Measurements from ENCODE around the gene NTN3.

Gene NTN3

DNA sequence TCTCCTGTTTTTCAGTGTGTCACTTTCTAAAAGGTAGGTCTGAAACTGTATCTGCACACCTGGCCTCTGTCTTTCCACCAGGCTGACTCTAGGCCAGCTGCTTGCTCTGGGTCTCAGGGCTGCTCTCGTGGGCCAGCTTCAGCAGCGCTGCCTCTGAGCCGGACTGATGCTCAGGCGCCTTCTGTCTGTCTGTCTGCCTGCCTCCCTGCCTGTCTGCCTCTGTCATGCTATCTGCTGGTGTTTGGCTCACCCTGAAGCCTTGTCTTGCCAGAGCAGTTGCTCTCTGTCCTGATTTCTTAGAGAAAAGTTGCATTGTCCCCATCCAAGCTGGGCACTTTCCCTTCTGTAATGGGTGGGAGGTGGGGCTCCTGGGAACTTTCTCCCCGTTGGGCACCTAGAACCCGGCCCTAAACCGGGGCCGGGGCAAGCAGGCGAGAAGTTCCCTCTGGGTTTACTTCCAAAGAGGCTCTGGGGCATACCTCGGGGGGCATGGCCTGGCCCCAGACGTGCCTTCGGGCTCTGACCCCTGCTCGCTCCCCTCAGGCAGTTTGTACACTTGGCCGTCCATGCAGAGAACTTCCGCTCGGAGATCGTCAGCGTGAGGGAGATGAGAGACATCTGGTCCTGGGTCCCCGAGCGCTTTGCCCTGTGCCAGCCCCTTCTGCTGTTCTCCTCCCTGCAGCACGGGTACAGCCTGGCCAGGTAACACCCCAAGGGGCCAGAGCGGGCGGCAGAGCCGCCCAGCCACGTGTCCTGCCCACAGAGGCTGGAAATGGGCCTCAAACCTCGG, 26.8 kb downstream of the NTN3 start:
- DNase-seq: no peak

- peak; percentile 26 for DNase-seq
These were observed 27.6 kb downstream of the NTN3 start for GRCh38 chr16:2498531-2499253.

DNA sequence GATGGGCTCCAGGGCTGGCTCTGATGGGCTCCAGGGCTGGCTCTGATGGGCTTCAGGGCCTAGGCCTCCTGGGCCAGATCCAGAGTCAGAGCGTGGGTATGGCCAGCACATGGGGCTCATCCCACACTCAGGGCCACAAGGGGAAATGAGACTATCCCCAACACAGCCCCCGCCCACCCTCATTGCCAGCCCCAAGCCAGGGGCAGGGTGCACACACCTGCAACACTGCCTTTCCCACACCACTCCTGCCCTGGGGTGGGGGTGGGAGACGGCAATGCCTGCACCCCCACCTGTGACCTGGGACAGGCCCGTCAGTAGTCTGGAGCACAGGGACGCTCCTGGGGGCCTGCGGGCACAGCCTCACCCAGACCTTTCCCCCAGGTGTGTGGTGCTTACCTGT, 28.4 kb downstream of the NTN3 start:
- no peak for DNase-seq

DNA sequence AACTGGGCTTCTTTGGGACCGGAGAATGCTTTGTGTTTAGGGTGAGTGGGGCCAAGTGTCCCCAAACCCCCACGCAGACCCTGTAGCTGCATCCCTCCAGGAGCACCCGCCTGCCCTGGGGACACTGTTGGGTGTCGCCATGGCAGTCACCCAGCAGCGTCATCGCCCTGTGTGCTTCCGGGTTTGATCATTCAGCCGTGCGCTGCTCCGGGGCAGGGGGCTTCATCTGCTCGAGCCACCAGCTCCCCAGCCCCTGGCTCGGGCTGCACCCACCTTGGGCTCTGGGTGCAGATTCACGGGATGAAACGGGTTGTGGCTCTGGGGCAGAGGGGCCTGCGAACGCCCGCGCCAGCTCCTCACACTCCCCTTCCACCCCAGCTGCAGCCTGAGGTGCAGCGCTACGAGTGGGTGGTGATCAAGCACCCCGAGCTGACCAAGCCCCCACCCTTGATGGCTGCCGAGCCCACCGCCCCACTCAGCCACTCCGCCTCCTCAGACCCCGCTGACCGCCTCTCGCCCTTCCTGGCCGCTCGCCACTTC, 28.9 kb downstream of the NTN3 start:
- no peak for DNase-seq

- no peak for DNase-seq
These were observed 29.4 kb downstream of the NTN3 start for GRCh38 chr16:2500430-2500917.

GRCh38 chr16:2500918-2501750, 30.0 kb downstream of the NTN3 start:
- peak; percentile 82 for DNase-seq

DNA sequence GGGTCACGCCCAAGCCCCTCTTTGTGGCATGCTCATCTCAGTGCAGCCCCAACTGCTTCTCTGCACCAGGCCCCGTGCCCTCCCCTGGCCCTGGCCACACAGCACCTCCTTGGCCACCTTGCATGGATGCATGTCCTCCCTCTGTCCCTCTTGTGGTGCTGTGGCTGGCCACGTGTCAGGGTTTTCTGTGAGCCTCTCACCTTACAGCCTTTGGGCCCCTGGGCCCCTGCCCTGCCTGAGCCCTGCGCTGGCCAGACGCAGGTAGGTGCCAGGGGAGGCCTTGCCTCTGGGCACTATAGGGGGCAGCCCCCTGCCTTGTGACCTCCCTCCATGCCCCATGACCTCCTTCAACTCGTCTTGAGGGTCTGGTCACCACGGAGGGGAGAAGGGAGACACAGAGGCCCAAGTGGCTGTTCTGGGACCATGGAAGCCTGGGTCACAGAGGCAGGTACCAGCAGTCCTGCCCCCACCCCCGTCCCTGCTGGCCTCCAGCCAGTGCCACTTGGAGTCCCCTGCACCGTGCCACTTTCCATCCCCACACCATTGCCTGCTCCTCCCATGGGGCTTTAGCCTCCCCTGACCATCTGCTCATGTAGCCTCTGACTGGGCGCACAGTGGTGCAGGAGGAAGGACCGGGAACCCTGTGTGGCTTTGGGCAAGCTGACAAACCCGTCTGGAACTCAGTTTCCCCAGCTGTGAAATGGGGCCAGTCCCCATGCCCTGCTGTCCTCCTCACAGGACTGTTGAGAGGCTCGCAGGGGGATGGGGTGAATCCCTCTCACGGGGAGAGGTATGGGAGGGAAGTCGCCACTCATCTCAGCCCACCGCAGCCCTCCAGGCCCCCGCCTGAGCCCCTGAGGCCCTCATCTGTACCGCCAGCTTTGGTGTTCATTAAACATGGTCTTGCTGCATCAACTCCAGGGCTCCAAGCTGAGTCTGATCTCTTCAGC, 31.1 kb downstream of the NTN3 start:
- DNase-seq: no peak

DNA sequence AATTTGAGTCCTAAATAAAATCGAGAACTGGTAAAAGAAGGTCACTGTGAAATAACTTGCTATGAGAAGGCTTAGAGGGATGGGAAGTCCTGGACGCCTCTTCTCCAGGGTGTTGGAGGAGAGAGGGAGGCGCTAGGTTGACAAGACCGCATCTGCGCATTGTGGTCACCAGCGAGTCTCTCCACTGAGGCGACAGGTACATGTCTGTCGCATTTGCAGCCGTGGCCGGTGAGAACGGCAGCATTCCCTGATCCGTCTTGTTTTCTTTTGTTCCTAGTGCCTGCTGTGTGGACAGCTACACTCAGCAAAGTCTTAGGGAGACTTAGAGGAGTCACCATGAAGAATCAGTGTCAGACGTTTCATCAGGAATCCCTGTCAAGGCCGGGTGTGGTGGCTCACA, 34.6 kb downstream of the NTN3 start:
- DNase-seq: no peak

DNA sequence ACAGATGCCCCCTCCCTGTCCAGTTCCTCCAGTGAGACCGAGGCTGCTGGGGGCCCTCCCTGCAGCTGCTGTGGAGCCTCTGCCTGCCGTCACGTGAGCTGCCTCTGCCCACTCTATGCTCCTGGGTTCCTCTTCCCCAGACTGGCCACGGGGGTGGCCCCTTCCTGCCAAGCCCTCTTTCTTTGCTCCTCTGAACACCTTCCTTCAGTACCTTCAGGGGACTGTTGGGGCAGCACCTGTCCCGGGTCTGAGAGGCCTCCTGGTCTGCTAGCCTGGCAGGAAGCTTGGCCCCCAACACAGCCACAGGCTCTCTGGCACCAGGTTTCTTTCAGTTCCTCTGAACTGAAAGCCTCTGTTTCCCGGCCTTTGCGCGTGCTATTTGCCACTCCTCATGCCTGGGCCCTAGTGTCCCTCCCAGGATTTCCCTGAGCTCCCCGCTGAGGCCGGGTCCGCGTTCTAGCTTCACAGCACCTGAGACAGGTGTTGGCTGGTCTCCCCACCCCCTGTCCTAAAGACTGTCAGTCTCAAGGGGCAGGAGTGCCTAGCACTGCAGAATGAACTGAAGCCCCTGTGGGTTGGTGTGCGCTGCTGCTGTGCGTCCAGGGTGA, 36.1 kb downstream of the NTN3 start:
- no peak for DNase-seq

GRCh38 chr16:2507665-2508064, 36.6 kb downstream of the NTN3 start:
- DNase-seq: no peak

- no peak for DNase-seq
These were observed 37.8 kb downstream of the NTN3 start for GRCh38 chr16:2508722-2509400.

DNA sequence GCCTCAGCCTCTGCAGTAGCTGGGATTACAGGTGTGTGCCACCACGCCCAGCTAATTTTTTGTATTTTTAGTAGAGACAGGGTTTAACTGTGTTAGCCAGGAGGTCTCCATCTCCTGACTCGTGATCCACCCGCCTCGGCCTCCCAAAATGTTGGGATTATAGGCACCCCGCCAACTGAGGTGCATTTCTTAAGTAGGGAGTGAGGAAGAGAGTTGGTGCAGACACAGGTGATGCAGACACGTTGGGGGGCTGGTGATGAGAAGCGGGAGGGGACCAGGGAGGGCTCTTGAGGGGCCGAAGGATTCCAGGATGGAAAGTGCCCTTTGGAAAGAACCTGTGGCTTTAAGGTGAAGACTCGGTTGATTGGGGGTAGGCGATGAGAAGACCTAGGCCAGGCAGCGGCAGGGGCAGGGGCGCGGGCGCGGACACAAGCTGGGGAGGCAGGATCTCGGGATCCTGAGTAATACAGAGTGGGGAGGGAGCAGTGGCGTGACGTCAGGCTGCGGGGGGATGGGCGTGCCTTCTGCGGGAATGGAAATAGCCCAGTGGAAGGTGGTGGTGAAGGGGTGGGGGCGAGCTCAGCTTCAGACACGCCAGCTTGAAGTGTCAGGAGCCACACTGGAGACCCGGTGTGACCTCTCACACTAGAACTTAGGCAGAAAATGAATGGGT, 40.2 kb downstream of the NTN3 start:
- no peak for DNase-seq

DNA sequence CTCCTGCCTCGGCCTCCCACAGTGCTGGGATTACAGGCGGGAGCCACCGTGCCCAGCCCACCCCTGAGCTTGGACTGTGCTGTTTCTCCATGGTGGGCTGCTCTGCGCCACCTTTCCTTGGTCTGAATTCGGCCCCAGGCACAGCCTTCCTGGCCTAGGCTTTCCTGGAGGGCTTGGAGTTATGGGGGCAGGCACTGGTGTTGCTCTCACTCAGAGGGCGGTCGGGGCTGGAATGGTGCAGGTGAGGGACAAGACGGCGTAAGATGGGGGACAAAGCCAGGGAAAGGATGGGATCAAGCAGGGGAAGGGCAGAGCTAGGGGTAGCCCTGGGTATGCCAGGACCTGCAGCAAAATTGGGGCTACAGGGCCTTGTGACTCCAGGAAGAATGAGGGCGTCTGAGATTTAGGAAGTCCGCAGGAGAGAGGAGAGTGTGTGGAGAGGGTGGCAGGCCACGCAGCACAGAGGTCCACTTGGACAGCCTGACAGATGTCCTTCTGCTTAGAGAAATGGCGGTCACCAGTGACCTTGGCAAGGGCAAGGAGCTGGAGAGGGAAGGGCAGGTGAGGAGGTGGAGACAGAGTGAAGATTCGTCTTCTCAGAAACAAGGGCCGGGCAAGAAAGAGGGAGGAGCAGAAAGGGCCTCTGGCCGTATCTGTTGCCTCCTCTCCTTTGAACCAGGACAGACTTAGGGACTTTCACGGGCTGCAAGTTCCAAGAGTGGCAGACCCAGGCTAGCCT, 41.1 kb downstream of the NTN3 start:
- DNase-seq: no peak

DNA sequence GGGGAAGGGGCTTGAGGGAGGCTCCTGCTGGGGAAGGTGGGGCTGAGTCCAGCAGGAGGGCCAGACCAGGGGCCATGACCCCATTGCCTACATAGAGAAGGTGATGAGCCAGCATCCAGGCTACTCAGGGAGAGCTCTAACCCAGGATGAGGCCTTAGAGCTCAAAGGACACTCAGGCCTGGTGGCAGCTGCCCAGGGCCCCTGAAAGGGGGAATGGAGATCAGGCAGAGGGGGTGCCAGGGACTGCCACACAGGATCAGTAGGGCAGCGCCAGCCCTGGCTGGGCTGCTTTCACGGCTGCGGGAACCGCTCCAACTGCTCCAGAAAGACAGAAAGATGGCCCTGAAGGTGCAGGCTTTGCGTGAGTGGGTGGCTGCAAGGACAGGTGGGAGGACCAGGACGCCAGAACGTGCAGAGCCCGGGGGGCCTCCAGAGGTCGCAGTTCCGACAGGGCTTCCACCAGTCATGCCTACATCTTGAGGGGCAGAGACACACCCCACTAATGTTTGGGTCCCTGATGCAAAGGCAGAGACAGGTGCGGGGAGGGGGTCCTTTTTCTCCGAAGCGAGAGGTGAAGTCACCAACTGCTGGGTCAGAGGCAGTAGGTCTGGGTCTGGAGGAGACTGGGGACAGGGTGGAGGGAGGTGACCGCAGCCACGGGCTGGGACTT, 41.8 kb downstream of the NTN3 start:
- DNase-seq: peak; percentile 66

DNA sequence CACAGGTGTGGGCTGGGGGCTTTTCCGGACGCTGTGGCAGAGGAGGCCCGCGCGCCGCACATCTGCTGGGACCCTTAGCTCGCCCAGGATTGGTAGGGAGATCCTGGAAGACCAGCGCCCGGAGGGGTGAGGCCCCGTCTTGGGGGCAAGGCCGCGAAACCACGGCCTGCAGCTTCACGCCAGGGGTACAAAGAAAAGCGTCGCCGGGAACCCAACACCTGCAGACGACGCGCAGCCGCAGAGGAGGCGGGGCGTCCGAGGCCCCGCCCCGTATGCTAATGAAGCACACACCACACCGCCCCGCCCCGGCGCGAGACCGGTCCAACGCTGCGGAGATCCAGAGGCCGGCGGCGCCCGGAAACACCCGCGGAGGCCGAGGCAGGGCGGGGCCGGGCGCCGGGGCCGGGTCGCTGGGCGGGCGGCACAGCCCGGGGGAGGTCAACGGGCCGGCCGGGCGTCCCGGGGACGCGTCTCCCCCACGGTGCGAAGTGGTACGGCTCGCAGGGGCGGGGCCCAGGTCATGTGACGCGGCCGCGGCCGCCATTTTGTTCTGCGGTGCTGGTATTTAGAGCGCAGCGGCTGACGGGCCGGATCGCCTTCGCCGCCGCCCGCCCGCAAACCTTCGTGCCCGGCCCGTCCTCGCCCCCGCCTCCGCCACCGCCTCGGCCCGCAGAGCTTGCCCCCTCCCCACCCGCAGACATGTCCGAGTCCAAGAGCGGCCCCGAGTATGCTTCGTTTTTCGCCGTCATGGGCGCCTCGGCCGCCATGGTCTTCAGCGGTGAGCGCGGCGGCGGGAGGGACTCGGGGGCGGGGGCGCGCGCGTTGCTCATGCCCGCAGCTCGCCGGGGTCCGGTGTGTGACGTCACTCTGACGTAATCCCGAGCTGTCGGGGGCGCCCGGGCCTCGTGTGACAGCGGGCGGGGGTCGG, 42.6 kb downstream of the NTN3 start, which contains the start of gene ATP6V0C:
TSS of gene ATP6V0C (plus strand) at position 548 of the 928 bp plus-strand sequence. CDS start at position 700, 152 bp downstream.
- DNase-seq: peak; percentile 92

DNA sequence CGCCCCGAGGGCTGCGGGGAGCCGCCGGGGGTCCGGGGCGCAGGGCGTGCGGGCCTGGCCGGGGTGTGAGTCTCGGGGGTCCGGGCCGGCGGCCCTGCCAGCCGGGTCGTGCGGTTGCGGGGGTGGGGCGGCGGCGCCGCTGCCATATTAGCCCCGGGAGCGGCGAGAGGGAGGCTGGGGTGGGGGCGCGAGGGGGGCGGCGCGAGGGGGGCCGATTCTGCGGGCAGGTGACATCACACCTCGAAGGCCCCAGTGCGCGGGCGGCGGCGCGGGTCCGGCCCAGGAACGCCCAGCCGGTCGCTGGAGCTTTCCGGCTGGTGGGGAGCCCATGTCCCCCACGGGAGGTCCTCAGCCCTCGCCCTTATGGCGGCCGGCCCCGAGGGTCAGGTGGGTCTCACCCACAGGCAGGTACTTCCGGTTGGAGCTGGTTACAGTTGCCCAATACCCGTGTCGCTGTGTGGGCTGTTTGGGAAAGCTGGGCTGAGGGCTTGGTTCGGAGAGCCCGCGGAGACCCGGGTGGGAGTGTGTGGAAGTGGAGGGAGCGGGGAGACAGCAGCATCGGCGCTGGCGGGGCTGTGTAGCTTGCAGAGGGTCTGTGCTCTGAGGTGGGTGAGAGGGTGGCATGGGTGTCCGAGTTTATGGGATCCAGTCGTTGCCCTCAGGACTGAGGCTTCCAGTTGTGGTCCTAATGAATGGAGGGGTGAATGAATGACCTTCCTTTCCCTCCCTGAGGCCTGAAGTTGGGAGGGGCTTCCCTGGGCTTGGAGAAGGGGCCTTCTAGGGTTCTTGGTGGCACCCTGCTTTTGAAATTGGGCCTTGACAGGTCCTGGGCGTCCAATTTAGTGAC, 43.5 kb downstream of the NTN3 start:
- DNase-seq: no peak
